ENCODE results near the gene TCTN3.

The TCTN3 gene

GRCh38 chr10:95650232-95650631 is 43.5 kb downstream of the TCTN3 start:
- H3K4me3 ChIP-seq (ENCODE audit: low read length), result no peak overlapping the region

GRCh38 chr10:95648138-95648537 is 45.6 kb downstream of the TCTN3 start:
- no peak overlapping the region for H3K4me3 ChIP-seq (ENCODE audit: low read length)
- no peak for TF ChIP-seq CTCF (conservative IDR thresholded peaks at IDR 0.05; ENCODE audit: low read depth, low read length)
- no peak for DNase-seq (ENCODE audit: low read depth)

More at GRCh38 chr10:95650232-95650631, 43.5 kb downstream of the TCTN3 start:
- TF ChIP-seq CTCF (conservative IDR thresholded peaks at IDR 0.05; ENCODE audit: low read depth, low read length), result no peak
- no peak for DNase-seq (ENCODE audit: low read depth)

- no peak for TF ChIP-seq CTCF (conservative IDR thresholded peaks at IDR 0.05; ENCODE audit: low read depth, low read length)
- no peak overlapping the region for H3K4me3 ChIP-seq (ENCODE audit: low read length)
- no peak for DNase-seq (ENCODE audit: low read depth)
These were observed 47.6 kb downstream of the TCTN3 start for GRCh38 chr10:95646160-95646559.

GRCh38 chr10:95644901-95645300 is 48.8 kb downstream of the TCTN3 start:
- DNase-seq (ENCODE audit: low read depth), result no peak
- no peak for TF ChIP-seq CTCF (conservative IDR thresholded peaks at IDR 0.05; ENCODE audit: low read depth, low read length)
- no peak overlapping the region for H3K4me3 ChIP-seq (ENCODE audit: low read length)

GRCh38 chr10:95640891-95641315 is 52.8 kb downstream of the TCTN3 start:
- no peak overlapping the region for H3K4me3 ChIP-seq (ENCODE audit: low read length)
- DNase-seq (ENCODE audit: low read depth), result no peak
- TF ChIP-seq CTCF (conservative IDR thresholded peaks at IDR 0.05; ENCODE audit: low read depth, low read length), result no peak

- TF ChIP-seq CTCF (conservative IDR thresholded peaks at IDR 0.05; ENCODE audit: low read depth, low read length), result no peak
- no peak for DNase-seq (ENCODE audit: low read depth)
- H3K4me3 ChIP-seq (ENCODE audit: low read length), result no peak overlapping the region
These were observed 55.8 kb downstream of the TCTN3 start for GRCh38 chr10:95637911-95638310.

- DNase-seq (ENCODE audit: low read depth), result no peak
- H3K4me3 ChIP-seq (ENCODE audit: low read length), result no peak overlapping the region
- TF ChIP-seq CTCF (conservative IDR thresholded peaks at IDR 0.05; ENCODE audit: low read depth, low read length), result no peak
These were observed 56.6 kb downstream of the TCTN3 start for GRCh38 chr10:95637140-95637539.

Data from retinal pigment epithelial cell (primary cell).